Measurements from ENCODE around the gene CARNS1. TPM values are rescaled to one million over a fixed set of nuclear protein-coding genes. Genes with fewer than 3 reads are reported as not detected.

CARNS1 gene
- total and polyA plus RNA-seq, 2 of the 8 experiments (the other 6 are each of a cell fraction or from before 2014, with no cell fraction given), result 0.82 to 1.1 TPM

- DNase-seq (ENCODE audit: low read depth in 1 of 2, low spot score in 2 of 2), result no peak
- Histone ChIP-seq H2BK120ac (replicated peaks; ENCODE audit: low read depth, low read length) (no peak overlapping the region), H4K91ac (replicated peaks; ENCODE audit: insufficient read length, low read length) (no peak overlapping the region), H4K8ac (ENCODE audit: extremely low read depth, insufficient read depth, low read length) (no peak overlapping the region), H4K5ac (ENCODE audit: insufficient read length, low read depth, low read length) (no peak overlapping the region), H2AFZ (ENCODE audit: low read length) (no peak overlapping the region), H3K79me1 (ENCODE audit: low read depth, low read length) (no peaks in the 10 kb centered on the region), H2AK5ac (ENCODE audit: low read depth, low read length) (no peak overlapping the region), H2BK15ac (ENCODE audit: low read length) (no peak overlapping the region), H3K23me2 (ENCODE audit: low read depth, low read length) (peaks cover 17% of the 10 kb centered on the region; the same call in 1 of the 2 replicates), H3K23ac (ENCODE audit: insufficient read length) (no peak overlapping the region), H4K20me1 (replicated peaks in 1 of 2; ENCODE audit: control insufficient read depth in 1 of 2, insufficient read depth in 2 of 2, low read length in 2 of 2) (peaks cover 0 to 3% of the 10 kb centered on the region in 2 experiments), H3K56ac (replicated peaks; ENCODE audit: insufficient read length, low read depth, low read length) (no peak overlapping the region), H3K4ac (replicated peaks; ENCODE audit: insufficient read length, low read depth, low read length) (no peak overlapping the region), H3K18ac (ENCODE audit: extremely low read depth, low read length) (no peak overlapping the region; the same call in 1 of the 2 replicates), H2BK20ac (ENCODE audit: low read length) (no peak overlapping the region), H3K79me2 (ENCODE audit: control insufficient read depth in 1 of 2, insufficient read depth in 2 of 2, low read length in 2 of 2) (no peaks in the 10 kb centered on the region), H3K36me3 (ENCODE audit: control insufficient read depth in 2 of 4, insufficient read depth in 4 of 4, low read length in 3 of 4) (no peaks in the 10 kb centered on the region), H3K27ac (ENCODE audit: low read depth, low read length) (no peak overlapping the region), H3K14ac (ENCODE audit: insufficient read length) (no peak overlapping the region), H3K27me3 (replicated peaks in 1 of 4; ENCODE audit: control insufficient read depth in 3 of 4, extremely low read depth in 1 of 4, insufficient read depth in 3 of 4, low read length in 3 of 4) (peaks cover 0 to 40% (median 33%) of the 10 kb centered on the region in 4 experiments; a peak in 6 of 7 replicates), H3K9ac (replicated peaks in 1 of 4; ENCODE audit: extremely low read depth in 1 of 4, low read depth in 3 of 4, low read length in 3 of 4) (no peak overlapping the region), H2BK5ac (ENCODE audit: low read depth, low read length) (no peak overlapping the region), H3K4me2 (ENCODE audit: insufficient read depth in 1 of 2, low read depth in 2 of 2, low read length in 2 of 2) (no peak overlapping the region), H2BK12ac (ENCODE audit: low read depth, low read length) (peak overlapping the region; percentile 87; the same call in 1 of the 2 replicates), H3K4me3 (ENCODE audit: extremely low read depth in 1 of 4, insufficient read depth in 2 of 4, low read depth in 3 of 4, low read length in 4 of 4) (no peak overlapping the region), H3K4me1 (replicated peaks in 1 of 4; ENCODE audit: control insufficient read depth in 3 of 4, insufficient read depth in 4 of 4, low read length in 3 of 4) (peaks cover 0 to 32% (median 27%) of the 10 kb centered on the region in 4 experiments; a peak in 6 of 7 replicates), H3K9me3 (ENCODE audit: insufficient read depth in 2 of 2, low read depth in 1 of 2, low read length in 1 of 2) (no peaks in the 10 kb centered on the region)
- ChIA-PET CTCF (ENCODE audit: partially characterized antibody) (interaction anchor here (0.7 to 34.8 kb wide), 15 partner anchors 9 to 984 kb away, joined by 3 to 1305 read pairs (median 4); partner anchors contain the start of genes POLD4 and RAD9A), POLR2A (ENCODE audit: partially characterized antibody) (interaction anchor here (0.8 to 1.4 kb wide), 10 partner anchors 7 to 257 kb away, joined by 3 to 6 read pairs (median 4); partner anchors contain the start of gene POLD4)
- TF ChIP-seq CEBPB (IDR thresholded peaks at IDR 0.05; ENCODE audit: low read depth, low read length) (no peak), RNF2 (IDR thresholded peaks at IDR 0.05; ENCODE audit: borderline replicate concordance, low read depth, low read length, missing control alignments, poor library complexity, severe bottlenecking) (no peak), SIN3A (conservative IDR thresholded peaks at IDR 0.05 in 1 of 2, IDR thresholded peaks at IDR 0.05 in 1 of 2; ENCODE audit: low read depth in 1 of 2, low read length in 2 of 2) (no peak), KDM4A (IDR thresholded peaks at IDR 0.05; ENCODE audit: low read depth, low read length, severe bottlenecking) (no peak), PHF8 (conservative IDR thresholded peaks at IDR 0.05; ENCODE audit: low read depth, low read length) (no peak), ZNF274 (IDR thresholded peaks at IDR 0.05; ENCODE audit: borderline replicate concordance, extremely low read depth, low read length) (no peak), NRF1 (IDR thresholded peaks at IDR 0.05; ENCODE audit: low read depth, low read length) (no peak)
- 58% methylated on average over 12 of the region's 12 CpGs; no CpG with 5 or more reads in 1 of the 2 experiments for WGBS, 2 experiments (ENCODE audit: extremely low coverage in 1 of 2, insufficient coverage in 1 of 2, insufficient read length in 1 of 2, insufficient replicate concordance in 2 of 2, low coverage in 1 of 2, low lambda C conversion rate in 2 of 2, missing lambda C conversion rate in 1 of 2)
- no peak for FAIRE-seq
These were observed 45.6 kb upstream of the CARNS1 start for GRCh38 chr11:67369801-67370284.
